Stimulated activated CD4-positive, alpha-beta T cell treated with anti-CD3 and anti-CD28 coated beads, Interleukin-1b, Interleukin-23, amount 100 ng/mL, for 1 hour (primary cell): Measurements from ENCODE around the gene LRP4.
"Not testable (repeated sequence)": the region's sequence is repeated elsewhere in the genome, so short reads cannot be mapped to it uniquely, and the experiment has no call there.

Source experiments
- DNase-seq, 2 donors: peaks; one replicate each; pipeline ENCODE4 v3.0.0-alpha.2; 2020; ENCODE audit warnings: low read depth in 2 of 2

The LRP4 gene, protein sequence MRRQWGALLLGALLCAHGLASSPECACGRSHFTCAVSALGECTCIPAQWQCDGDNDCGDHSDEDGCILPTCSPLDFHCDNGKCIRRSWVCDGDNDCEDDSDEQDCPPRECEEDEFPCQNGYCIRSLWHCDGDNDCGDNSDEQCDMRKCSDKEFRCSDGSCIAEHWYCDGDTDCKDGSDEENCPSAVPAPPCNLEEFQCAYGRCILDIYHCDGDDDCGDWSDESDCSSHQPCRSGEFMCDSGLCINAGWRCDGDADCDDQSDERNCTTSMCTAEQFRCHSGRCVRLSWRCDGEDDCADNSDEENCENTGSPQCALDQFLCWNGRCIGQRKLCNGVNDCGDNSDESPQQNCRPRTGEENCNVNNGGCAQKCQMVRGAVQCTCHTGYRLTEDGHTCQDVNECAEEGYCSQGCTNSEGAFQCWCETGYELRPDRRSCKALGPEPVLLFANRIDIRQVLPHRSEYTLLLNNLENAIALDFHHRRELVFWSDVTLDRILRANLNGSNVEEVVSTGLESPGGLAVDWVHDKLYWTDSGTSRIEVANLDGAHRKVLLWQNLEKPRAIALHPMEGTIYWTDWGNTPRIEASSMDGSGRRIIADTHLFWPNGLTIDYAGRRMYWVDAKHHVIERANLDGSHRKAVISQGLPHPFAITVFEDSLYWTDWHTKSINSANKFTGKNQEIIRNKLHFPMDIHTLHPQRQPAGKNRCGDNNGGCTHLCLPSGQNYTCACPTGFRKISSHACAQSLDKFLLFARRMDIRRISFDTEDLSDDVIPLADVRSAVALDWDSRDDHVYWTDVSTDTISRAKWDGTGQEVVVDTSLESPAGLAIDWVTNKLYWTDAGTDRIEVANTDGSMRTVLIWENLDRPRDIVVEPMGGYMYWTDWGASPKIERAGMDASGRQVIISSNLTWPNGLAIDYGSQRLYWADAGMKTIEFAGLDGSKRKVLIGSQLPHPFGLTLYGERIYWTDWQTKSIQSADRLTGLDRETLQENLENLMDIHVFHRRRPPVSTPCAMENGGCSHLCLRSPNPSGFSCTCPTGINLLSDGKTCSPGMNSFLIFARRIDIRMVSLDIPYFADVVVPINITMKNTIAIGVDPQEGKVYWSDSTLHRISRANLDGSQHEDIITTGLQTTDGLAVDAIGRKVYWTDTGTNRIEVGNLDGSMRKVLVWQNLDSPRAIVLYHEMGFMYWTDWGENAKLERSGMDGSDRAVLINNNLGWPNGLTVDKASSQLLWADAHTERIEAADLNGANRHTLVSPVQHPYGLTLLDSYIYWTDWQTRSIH (N-terminal part only)

GRCh38 chr11:46918083-46918787 is at the start of gene LRP4:
TSS of gene LRP4 (minus strand) at chr11:46918550. CDS start at chr11:46918379, 171 bp downstream.
- no peak for DNase-seq

GRCh38 chr11:46967962-46968361 is 49.6 kb upstream of the LRP4 start:
- DNase-seq = no peak

- DNase-seq = no peak
These were observed 48.4 kb upstream of the LRP4 start for GRCh38 chr11:46966773-46967172.

- DNase-seq = no peak
These were observed 45.5 kb upstream of the LRP4 start for GRCh38 chr11:46963844-46964243.

GRCh38 chr11:46961886-46962285 is 43.5 kb upstream of the LRP4 start:
- DNase-seq = not testable (repeated sequence)

- no peak for DNase-seq
These were observed 42.7 kb upstream of the LRP4 start for GRCh38 chr11:46961041-46961440.

DNA sequence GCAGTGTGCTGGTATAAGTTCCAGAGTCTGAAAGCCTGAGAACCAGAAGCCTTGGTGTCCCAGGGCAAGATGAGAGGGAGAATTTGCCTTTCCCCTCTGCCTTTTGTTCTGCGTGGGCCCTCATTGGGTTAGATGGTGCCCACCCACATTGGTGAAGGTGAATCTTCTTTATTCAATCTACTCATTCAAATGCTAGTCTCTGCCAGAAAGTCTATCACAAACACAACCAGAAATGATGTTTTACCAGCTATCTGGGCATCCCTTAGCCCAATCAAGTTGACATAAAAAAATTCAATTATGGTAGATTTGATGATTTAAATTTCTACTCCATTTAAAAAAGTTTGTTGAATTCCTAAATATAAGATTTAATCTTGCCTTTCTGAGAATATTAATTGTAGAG is 40.4 kb upstream of the LRP4 start:
- DNase-seq = no peak

DNA sequence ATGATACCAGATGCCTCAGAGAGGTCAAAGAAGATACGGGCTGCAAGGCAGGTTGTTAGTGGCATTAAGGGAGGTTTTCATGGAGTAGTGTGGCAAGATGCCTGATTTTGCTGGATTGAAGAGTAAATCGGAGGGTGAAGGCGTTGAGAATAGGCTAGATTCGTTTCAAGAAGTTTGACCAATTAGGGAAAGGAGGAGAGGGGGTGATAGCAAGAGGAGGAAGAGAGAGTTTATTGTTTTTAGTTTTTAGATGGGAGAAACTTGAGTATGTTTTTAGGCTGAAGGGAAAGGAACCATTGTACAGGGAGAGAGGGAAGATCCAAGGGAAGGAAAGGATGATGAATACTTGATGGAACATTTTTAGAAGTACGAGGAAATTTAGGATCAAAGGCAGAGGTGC is 34.7 kb upstream of the LRP4 start:
- DNase-seq = no peak

GRCh38 chr11:46952553-46952952 is 34.2 kb upstream of the LRP4 start:
- no peak for DNase-seq

- DNase-seq = no peak
These were observed 33.5 kb upstream of the LRP4 start for GRCh38 chr11:46951864-46952263.

DNA sequence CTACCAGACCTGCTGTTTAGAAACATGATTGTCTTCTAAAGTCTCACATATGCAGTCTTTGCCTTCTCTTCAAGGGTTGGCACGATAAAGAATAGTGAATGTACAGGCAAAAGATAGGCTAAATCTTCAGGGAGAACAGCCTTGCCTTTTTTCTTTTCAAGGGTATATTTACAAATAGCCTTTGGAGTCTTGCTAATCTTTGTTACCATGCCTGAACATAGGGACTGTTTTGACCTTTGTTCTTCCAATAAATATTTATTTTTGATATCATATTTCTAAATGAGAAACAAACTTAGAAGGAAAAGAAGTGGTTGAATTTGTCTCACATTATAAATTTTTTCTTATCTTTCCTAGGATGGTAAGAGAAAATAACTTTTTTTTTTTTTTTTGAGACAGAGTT is 30.9 kb upstream of the LRP4 start:
- DNase-seq = no peak

DNA sequence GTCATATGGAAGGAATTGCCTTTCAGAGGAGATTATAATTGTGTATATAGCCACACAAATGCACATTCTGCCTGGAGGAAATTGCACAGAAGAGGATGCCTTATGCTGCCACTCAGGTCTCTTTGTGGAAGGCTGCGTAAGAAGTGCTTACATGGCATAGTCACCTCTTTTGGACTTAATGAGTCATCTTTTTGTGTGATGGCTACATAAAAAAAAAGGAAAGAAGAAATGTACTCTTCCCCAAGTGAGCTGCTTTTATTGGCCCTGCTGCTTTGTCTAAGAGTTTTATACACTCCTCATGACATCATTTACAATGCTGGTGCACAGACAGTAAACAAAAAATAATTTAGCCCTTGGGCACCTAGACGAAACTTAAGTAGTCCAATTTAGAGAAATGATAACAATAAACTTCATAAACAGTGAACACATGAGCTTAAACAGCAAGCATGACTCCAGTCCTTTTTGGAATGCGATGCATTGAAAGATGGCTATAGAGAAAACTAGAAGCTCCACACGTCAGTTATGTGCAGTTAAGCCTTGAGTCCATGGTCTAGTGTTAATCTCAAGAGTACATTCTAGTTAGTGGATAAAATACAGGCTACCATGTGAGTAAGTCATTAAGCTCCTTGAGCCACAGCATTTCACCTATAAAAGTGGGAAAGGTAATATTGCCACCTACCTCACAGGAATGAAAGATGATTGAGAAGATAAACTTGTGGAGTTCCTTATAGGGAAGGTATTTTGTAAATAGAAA is 30.2 kb upstream of the LRP4 start:
- DNase-seq = no peak

- DNase-seq = no peak
These were observed 29.2 kb upstream of the LRP4 start for GRCh38 chr11:46947399-46948077.

DNA sequence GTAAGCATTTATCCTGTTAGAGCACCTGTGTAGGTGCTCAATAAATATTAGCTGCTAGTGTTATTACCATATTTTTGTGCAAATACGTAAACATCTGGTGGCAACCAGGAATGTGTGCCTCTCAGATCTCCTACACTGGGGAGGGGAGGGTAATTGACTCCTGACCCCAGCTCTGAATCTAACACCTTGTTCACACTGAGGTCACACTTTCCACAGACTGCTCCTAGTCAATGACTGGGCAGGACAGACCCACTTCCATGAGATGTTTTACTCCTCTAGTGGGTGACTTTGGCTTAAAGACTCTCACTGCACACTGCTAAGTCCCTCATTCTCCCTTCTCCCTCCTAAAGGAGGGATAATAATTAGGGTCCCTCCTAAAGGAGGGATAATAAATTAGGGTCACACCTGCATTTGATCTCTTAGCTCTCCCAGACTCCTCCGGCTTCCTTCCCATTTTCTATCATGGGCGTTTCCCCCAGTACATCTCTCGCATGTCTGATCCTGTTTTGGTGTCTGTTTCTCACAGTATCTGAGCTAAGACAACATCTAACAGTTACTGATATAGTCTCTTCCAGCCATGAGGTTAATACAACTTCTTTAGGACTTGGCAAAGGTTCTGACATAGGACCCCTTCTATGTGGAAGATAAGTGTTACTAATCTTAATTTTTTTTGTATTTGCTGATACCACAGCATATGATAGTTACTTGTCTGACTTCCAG is 26.2 kb upstream of the LRP4 start:
- no peak for DNase-seq

GRCh38 chr11:46942172-46942571 is 23.8 kb upstream of the LRP4 start:
- no peak for DNase-seq

- peak; percentile 80 to 88 for DNase-seq
These were observed 18.1 kb upstream of the LRP4 start, which contains the start of gene CSTPP1 for GRCh38 chr11:46936138-46937110. TSS of gene CSTPP1 (plus strand) at chr11:46936761. CDS start at chr11:46936806, 45 bp downstream.

DNA sequence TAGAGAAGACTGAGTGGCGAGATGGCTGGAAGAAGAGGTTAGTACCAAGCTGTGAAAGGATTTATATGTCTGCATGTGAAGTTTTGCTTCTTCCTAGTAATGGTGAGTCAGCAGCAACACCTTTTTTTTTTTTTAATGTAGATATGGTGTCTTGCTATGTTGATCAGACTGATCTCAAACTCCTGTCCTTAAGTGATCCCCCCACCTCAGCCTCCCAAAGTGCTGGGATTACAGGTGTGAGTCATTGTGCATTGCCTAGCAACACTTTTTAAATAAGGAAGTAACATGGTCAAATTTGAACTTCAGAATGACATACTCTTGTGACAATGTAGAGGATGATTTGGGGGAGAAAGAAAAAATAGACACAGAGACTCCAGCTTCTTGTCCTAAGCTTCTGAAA is 11.7 kb upstream of the LRP4 start:
- DNase-seq = no peak

DNA sequence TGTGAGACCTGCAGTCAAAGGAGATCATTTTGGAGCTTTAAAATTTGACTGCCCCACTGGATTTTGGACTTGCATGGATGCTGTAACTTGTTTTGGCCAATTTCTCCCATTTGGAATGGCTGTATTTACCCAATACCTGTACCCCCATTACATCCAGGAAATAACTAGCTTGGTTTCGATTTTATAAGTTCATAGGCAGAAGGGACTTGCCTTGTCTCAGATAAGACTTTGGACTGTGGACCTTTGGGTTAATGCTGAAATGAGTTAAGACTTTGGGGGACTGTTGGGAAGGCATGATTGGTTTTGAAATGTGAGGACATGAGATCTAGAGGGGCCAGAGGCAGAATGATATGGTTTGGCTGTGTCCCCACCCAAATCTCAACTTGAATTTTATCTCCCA is 10.4 kb upstream of the LRP4 start:
- DNase-seq = not testable (repeated sequence)
